ENCODE results near the gene PTCH1. TPM values are rescaled to one million over a fixed set of nuclear protein-coding genes. Genes with fewer than 3 reads are reported as not detected.
A peak's percentile ranks its signal among the peaks of the same experiment; 100 is the strongest.

Gene PTCH1
- total RNA-seq, 2 experiments from 2014 or later = 19.4 to 21.9 TPM

DNA sequence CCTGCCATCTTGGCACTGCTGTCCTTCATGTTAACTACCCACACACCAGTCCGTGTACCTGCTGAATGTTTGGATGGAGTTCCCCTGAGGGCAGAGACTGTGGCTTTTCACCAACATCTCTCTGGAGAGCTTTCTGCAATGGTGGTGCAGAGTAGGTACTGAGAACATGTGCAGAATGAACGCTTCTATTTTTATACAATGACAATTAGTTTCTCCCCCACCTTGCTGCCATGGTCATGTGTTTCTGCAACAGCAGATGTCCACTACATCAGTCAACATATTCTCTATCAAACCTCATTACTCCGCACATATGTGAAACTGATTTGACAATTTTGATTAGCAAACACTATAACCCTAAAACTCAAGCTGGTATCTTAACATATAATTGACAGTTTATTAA is 14.5 kb downstream of the PTCH1 start:
- POLR2A ChIA-PET = no interaction called here
- Mint-ChIP-seq H3K36me3 (no peaks in the 10 kb centered on the region), H3K9me3 (no peaks in the 10 kb centered on the region), H3K4me1 (peaks cover 11% of the 10 kb centered on the region), H3K4me3 (no peak overlapping the region), H3K27me3 (peaks cover 31% of the 10 kb centered on the region), H3K27ac (no peak overlapping the region)
- ATAC-seq (ENCODE audit: low read depth) (no peak), DNase-seq (no peak)

DNA sequence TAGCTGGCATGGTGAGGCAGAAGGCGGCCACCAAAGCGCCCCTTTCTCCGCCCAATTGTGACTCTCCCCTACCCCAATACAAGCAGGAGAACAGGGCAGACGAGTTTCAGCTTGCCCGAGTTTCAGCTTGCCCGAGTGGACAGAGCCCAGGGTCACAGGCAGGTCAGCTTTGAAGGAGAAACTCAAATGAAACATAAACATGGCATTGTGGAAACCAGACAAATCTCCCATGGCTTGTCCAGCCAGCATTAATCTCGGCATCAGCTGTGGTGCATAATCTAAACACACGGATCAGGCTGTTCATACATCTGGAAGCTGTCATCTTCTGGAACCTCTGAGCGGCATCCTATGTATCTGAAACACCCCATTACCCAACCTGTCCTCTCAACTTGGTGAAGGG is 16.9 kb downstream of the PTCH1 start:
- no peak overlapping the region for H3K27ac Mint-ChIP-seq
- H3K4me3 Mint-ChIP-seq = no peak overlapping the region
- no peaks in the 10 kb centered on the region for H3K9me3 Mint-ChIP-seq
- DNase-seq = no peak
- ATAC-seq (ENCODE audit: low read depth) = no peak
- peaks cover 19% of the 10 kb centered on the region for H3K27me3 Mint-ChIP-seq
- peaks cover 19% of the 10 kb centered on the region for H3K4me1 Mint-ChIP-seq
- H3K36me3 Mint-ChIP-seq = no peaks in the 10 kb centered on the region
- POLR2A ChIA-PET = interaction anchor here (0.6 kb wide), 1 partner anchor 1231 kb away, joined by 3 read pairs; no protein-coding TSS in a partner anchor

DNA sequence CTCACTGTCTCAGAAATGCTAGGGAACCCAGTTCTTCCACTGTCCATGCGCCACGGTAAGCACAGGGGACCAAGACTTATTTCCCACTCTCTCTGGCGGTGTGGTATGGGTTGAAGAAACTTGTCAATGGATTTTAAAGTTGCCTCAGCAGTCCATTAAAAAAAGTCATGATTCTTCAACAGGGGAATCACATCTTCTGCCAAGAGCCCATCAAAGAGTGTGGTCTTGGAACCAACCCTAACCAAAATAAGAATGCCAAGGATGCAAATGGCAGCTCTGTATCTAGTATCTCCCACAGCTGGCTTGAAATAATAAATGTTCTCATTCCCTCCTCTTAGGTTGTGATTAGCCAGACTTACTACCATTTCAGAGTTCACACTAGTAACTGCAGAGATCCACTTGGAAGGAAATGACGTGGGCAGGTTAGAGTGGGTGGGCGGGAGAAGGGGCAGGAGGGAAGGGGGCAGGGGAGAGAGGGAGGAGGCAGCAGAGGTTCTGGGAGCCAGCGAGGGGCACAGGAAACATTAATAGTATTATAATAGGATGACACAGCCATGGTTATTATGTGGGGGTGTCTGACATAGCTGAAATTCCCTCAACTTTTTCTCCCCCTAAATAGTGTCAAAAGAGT is 17.6 kb downstream of the PTCH1 start:
- POLR2A ChIA-PET = interaction anchor here (0.6 kb wide), 1 partner anchor 1230 kb away, joined by 3 read pairs; no protein-coding TSS in a partner anchor
- Mint-ChIP-seq H3K27ac (no peak overlapping the region), H3K4me1 (peaks cover 22% of the 10 kb centered on the region), H3K4me3 (no peak overlapping the region), H3K9me3 (no peaks in the 10 kb centered on the region), H3K36me3 (no peaks in the 10 kb centered on the region), H3K27me3 (peaks cover 12% of the 10 kb centered on the region)
- no peak for ATAC-seq (ENCODE audit: low read depth)
- DNase-seq = no peak

DNA sequence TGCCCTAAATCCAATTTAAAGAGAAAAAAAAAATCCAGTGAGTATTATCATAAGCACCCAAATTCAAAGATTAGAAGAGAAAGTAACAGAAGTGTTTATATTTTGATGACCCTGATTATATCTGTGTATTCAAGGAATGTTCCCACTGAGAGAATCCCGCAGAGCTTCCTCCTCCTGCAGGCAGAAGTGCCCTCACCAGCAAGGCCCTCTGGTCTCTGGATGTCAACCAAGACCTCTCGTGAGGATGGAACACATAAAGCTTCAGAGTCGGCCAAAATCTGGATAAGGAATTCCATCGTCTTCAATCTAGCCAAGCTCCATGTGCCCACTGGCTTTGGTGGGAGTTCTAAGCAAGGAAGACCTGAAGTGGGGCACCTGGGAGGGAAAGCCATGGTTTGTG is 18.1 kb downstream of the PTCH1 start:
- no peaks in the 10 kb centered on the region for H3K36me3 Mint-ChIP-seq
- no peak for ATAC-seq (ENCODE audit: low read depth)
- no peak overlapping the region for H3K4me3 Mint-ChIP-seq
- H3K4me1 Mint-ChIP-seq = peaks cover 24% of the 10 kb centered on the region
- no peak overlapping the region for H3K27ac Mint-ChIP-seq
- POLR2A ChIA-PET = no interaction called here
- peaks cover 11% of the 10 kb centered on the region for H3K27me3 Mint-ChIP-seq
- DNase-seq = no peak
- H3K9me3 Mint-ChIP-seq = no peaks in the 10 kb centered on the region

DNA sequence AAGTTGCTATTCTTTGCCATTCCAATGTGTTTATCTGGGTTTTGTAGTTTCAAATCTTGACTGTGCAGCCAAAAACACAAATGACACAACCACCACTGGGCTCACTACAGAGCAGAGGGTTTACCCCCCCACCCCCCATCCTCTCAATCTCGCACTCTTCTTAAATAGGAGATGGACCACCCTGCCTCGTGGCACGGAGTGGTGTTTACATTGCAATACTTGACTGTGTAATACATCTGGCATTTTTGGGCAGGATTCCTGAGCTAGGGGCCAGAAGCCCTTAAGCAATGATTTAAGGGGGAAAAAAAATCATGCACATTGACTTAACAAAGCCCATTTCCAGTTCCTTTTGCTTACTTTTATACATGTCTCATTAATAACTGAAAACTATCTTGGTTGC is 19.0 kb downstream of the PTCH1 start:
- peaks cover 11% of the 10 kb centered on the region for H3K27me3 Mint-ChIP-seq
- ATAC-seq (ENCODE audit: low read depth) (no peak), DNase-seq (no peak)
- H3K27ac Mint-ChIP-seq = no peak overlapping the region
- POLR2A ChIA-PET = no interaction called here
- H3K36me3 Mint-ChIP-seq = no peaks in the 10 kb centered on the region
- no peaks in the 10 kb centered on the region for H3K9me3 Mint-ChIP-seq
- no peak overlapping the region for H3K4me3 Mint-ChIP-seq
- peaks cover 24% of the 10 kb centered on the region for H3K4me1 Mint-ChIP-seq

DNA sequence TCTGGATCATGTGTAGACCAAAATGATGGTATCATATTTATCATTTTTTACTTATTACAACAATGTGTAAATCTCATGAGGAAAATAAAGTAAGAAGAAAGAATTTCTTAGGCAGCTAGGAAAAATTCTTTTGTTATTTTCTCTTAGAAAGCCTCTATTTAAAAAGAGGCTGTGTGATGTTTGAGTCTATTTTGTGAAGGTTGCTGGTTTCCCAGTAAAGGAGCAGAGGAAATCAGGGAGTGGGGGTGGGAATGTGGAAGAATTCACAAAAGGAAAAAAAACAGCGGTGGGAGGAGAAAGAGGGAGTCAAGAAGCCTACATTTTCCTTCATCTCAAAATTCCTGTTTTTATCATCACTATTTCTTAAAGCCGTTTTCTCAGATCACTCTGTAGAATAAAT is 20.1 kb downstream of the PTCH1 start:
- POLR2A ChIA-PET = interaction anchor here (0.7 kb wide), 1 partner anchor 398 kb away, joined by 4 read pairs; no protein-coding TSS in a partner anchor
- Mint-ChIP-seq H3K36me3 (no peaks in the 10 kb centered on the region), H3K4me3 (no peak overlapping the region), H3K27ac (no peak overlapping the region), H3K27me3 (peaks cover 10% of the 10 kb centered on the region), H3K9me3 (no peaks in the 10 kb centered on the region), H3K4me1 (peaks cover 30% of the 10 kb centered on the region)
- DNase-seq (no peak), ATAC-seq (ENCODE audit: low read depth) (no peak)

DNA sequence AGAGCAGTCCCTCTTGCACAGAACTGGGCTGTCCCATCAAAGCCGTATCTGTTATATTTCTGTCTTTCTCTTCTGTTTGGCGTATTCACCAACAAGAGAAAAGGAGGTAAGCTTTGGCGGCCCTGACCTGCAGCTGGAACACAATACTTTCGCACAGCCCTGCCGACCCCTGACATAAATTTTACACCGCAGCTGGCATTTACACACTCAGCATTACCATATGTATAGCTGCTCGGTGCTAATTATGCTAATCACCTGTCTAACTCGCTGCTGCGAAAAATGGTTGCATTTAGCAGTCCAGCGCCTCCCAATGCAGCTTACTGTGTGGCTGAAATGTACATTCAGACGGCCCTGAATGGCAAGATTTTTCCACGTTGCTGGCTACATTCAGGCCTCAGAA is 20.8 kb downstream of the PTCH1 start:
- Mint-ChIP-seq H3K4me1 (peaks cover 31% of the 10 kb centered on the region), H3K27me3 (peaks cover 7% of the 10 kb centered on the region), H3K4me3 (no peak overlapping the region), H3K27ac (no peak overlapping the region), H3K36me3 (no peaks in the 10 kb centered on the region), H3K9me3 (no peaks in the 10 kb centered on the region)
- no peak for ATAC-seq (ENCODE audit: low read depth)
- DNase-seq = no peak
- POLR2A ChIA-PET = interaction anchor here (0.5 to 2.2 kb wide), 3 partner anchors 15 to 826 kb away, joined by 3 to 11 read pairs (median 4); no protein-coding TSS in a partner anchor

DNA sequence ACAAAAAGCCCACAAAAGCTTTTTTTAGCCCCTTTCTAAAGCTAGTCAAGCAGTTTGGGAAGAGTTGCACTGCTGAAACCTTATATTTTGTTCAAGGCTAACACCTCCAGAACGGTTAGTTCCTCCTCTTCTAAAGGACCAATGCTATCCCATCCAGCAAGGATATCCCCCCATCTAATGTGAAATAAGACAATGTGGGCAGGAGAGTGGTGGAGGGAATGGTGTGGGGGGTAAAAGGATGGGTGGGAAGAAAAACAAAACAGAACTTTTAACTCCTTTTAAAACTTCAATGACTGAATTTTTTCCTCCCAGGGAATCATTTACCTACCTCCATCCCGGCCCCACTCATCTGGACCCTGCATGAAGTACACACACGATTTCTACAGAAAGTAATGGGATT is 21.2 kb downstream of the PTCH1 start:
- H3K27ac Mint-ChIP-seq = no peak overlapping the region
- no peaks in the 10 kb centered on the region for H3K36me3 Mint-ChIP-seq

DNA sequence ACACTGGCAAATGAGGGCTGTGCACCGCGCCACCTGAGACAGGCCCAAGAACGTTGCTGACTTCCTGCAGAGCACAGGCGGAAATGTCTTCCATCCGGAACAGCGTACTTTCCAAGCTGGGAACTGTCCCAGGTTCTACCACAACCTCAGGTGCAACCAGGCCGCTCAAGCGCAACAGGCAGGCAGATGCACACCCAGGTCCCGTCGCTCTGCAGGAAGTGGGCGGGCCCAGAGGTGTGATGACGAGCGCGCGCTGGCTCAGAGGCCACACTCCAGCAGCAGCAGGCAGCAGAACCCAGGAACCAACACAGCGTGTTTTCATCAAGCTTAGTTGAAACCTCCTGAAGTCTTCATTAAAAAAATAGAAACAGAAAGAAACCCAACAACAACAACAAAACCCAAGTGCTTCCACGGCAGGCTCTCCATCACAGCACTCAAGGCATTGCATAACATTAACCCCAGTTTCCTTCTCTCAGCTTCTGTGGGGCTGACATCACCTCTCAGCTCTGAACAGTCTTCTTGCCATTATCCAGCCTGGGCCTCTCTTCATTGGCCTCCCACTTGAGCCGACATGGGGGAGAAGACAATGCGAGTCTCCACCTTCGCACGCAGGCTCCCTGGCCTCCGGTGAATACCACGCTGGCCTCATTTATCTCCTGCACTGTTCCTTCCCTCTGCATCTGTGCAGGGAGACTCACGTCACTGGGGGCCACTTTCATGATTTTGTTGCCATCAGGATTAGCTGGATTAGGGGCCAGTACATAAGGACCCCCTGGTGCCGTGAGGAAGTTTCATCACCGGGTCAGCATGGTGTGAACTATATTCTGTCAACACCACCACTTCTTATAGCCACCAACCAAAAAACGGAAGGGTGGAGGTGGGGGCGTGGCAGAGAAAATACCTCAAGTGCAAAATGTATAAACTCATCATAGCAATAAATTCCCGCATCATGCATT is 22.1 kb downstream of the PTCH1 start:
- peak; percentile 95 for ATAC-seq (ENCODE audit: low read depth)
- Mint-ChIP-seq H3K4me3 (peak overlapping the region; percentile 84), H3K27ac (peak overlapping the region; percentile 96), H3K9me3 (no peaks in the 10 kb centered on the region), H3K4me1 (peaks cover 33% of the 10 kb centered on the region), H3K36me3 (no peaks in the 10 kb centered on the region), H3K27me3 (no peaks in the 10 kb centered on the region)
- DNase-seq = peak; percentile 85
- POLR2A ChIA-PET = interaction anchor here (0.8 to 2.2 kb wide), 4 partner anchors 12 to 32 kb away, joined by 3 to 11 read pairs (median 8); no protein-coding TSS in a partner anchor

More for the DNA sequence above, 21.2 kb downstream of the PTCH1 start:
- ATAC-seq (ENCODE audit: low read depth) (no peak), DNase-seq (no peak)
- H3K27me3 Mint-ChIP-seq = peaks cover 7% of the 10 kb centered on the region
- H3K4me1 Mint-ChIP-seq = peaks cover 31% of the 10 kb centered on the region
- no peaks in the 10 kb centered on the region for H3K9me3 Mint-ChIP-seq
- peak overlapping the region; percentile 84 for H3K4me3 Mint-ChIP-seq
- POLR2A ChIA-PET = interaction anchor here (0.5 to 2.2 kb wide), 4 partner anchors 11 to 826 kb away, joined by 3 to 11 read pairs (median 8); no protein-coding TSS in a partner anchor

DNA sequence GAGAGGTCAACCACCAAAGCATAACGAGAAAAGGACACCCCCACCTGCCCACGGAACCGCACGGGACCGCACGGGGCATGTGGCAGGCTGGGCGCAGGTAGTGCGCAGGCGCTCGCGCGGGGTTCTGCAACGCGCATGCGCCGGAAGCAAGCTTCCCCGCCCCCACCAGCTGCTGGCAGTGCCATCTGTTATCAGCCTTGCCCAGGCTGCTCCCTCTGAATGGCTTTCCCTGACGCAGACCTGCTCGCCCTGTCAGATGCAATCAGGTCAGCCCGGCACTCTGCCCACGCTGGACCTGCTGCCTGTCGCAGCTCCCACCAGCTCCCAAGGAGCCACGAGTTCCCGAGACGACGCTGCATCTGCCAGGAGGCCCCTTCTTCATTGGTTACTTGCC is 22.8 kb downstream of the PTCH1 start:
- DNase-seq (no peak), ATAC-seq (ENCODE audit: low read depth) (no peak)
- H3K4me1 Mint-ChIP-seq = peaks cover 33% of the 10 kb centered on the region

DNA sequence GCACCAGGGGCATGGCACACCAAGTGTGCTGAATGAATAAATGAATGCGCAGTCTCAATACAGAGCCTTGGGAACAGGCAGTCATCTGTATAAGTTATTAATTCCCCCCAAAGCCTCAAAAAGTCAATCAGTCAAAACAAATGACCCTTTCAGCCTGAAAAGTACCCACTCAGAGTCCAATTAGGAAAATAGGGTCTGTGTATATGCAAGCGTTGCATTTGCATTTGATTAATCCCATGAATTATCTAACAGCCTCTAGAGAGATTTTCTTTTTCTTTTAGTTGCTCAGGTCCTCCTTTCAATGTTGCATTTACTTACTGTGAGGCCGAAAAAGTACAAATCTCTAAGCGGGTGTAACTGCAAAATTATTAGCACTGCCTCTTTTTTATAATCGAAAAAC is 23.4 kb downstream of the PTCH1 start:
- POLR2A ChIA-PET = interaction anchor here (0.6 kb wide), 1 partner anchor 11 kb away, joined by 3 read pairs; no protein-coding TSS in a partner anchor
- Mint-ChIP-seq H3K27me3 (no peaks in the 10 kb centered on the region), H3K4me1 (peaks cover 33% of the 10 kb centered on the region), H3K9me3 (no peaks in the 10 kb centered on the region), H3K27ac (no peak overlapping the region), H3K36me3 (no peaks in the 10 kb centered on the region), H3K4me3 (no peak overlapping the region)
- DNase-seq (no peak), ATAC-seq (ENCODE audit: low read depth) (no peak)

More for the DNA sequence above, 22.8 kb downstream of the PTCH1 start:
- Mint-ChIP-seq H3K9me3 (no peaks in the 10 kb centered on the region), H3K27me3 (no peaks in the 10 kb centered on the region), H3K27ac (peak overlapping the region; percentile 96), H3K4me3 (peak overlapping the region; percentile 84), H3K36me3 (no peaks in the 10 kb centered on the region)
- POLR2A ChIA-PET = interaction anchor here (0.8 to 2.2 kb wide), 4 partner anchors 13 to 31 kb away, joined by 3 to 11 read pairs (median 8); no protein-coding TSS in a partner anchor

DNA sequence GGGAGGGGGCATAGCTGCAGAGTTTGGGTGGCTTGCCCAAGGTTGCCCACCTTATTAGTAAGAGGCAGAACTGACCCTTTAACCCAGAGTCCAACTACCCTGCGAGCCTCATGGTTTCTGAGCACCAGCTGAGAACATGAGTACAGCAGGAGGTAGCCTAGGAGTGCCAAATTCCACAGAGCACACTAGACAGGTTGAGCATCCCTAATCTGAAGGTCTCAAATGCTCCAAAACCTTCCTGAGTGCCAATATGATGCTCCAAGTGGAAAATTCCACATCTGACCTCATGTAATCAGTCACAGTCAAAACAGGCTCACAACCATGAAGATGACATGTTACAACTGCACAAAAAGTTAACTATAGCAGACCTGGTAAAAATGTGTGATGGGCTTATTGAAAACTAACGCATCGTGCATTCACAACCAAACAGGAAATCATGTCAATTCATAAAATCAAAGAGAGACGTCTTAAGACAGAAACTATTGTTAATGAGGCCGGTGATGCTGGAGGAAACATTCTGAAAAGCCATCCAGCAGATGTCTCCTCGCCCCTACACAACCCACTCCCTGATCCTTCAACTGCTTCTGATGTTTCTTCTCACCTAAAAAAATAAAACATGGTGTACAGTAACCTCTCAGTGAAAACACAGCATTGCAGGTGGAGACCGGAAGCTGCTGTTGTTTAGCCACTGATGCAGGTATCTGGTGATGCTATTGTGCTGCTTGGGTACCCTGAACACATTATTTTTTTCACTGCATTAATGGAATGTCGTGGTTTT is 25.0 kb downstream of the PTCH1 start:
- POLR2A ChIA-PET = interaction anchor here (1.2 kb wide), 1 partner anchor 29 kb away, joined by 4 read pairs; no protein-coding TSS in a partner anchor
- no peak overlapping the region for H3K27ac Mint-ChIP-seq

DNA sequence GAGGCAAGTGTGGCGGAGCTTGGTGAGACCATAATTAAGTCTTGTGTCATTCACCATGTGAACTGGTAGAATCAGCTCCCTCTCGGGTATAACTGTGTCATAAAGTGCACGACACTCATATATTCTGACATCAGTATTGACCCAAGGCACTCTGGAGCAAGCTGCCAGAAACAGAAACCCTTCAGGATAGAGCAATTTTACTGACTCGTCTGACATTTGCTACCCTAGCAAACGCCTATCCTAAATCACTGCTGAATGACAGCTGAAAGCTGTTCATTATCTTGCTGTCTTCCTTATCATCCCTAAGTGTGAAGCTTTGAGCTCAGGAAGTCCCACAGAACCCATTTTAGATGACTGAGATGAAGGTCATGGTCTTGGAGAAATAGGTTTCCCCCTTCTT is 27.8 kb downstream of the PTCH1 start:
- ATAC-seq (ENCODE audit: low read depth) = no peak
- Mint-ChIP-seq H3K27me3 (peaks cover 14% of the 10 kb centered on the region), H3K4me3 (no peak overlapping the region), H3K9me3 (no peaks in the 10 kb centered on the region), H3K27ac (no peak overlapping the region), H3K36me3 (no peaks in the 10 kb centered on the region), H3K4me1 (peaks cover 11% of the 10 kb centered on the region)
- DNase-seq = no peak
- POLR2A ChIA-PET = interaction anchor here (1.2 kb wide), 1 partner anchor 15 kb away, joined by 3 read pairs; no protein-coding TSS in a partner anchor

More for the DNA sequence above, 25.0 kb downstream of the PTCH1 start:
- H3K4me1 Mint-ChIP-seq = peaks cover 28% of the 10 kb centered on the region
- H3K27me3 Mint-ChIP-seq = peaks cover 12% of the 10 kb centered on the region
- ATAC-seq (ENCODE audit: low read depth) (no peak), DNase-seq (no peak)
- H3K9me3 Mint-ChIP-seq = no peaks in the 10 kb centered on the region
- H3K36me3 Mint-ChIP-seq = no peaks in the 10 kb centered on the region
- H3K4me3 Mint-ChIP-seq = no peak overlapping the region
